T-helper 17 cell (primary cell): ENCODE data around the gene DIP2C. TPM values are rescaled to one million over a fixed set of nuclear protein-coding genes. Genes with fewer than 3 reads are reported as not detected.

Experiments used
- ATAC-seq: fragments of 150-1000 bp; cut with Tn5 transposase; 2 replicates; pipeline ENCODE4 v1.10.0; 2021; ENCODE audit warnings: mild to moderate bottlenecking, moderate library complexity
- DNase-seq, 3 donors: peaks; one replicate each; pipeline versions ENCODE4 v3.0.0 to v3.0.0-alpha.2; 2020 to 2021
- H3K9me3 ChIP-seq: one replicate; pipeline ENCODE4 v1.7.0; 2013; ENCODE audit warnings: low read length, mild to moderate bottlenecking; ENCODE audit not compliant: control insufficient read depth, poor library complexity, severe bottlenecking
- H3K27ac Mint-ChIP-seq: one replicate; pipeline ENCODE4 v1.8.0; 2022; ENCODE audit warnings: mild to moderate bottlenecking, moderate library complexity, mixed read lengths
- H3K27me3 Mint-ChIP-seq: one replicate; pipeline ENCODE4 v1.8.0; 2022; ENCODE audit warnings: mixed read lengths
- H3K36me3 Mint-ChIP-seq: one replicate; pipeline ENCODE4 v1.8.0; 2022; ENCODE audit warnings: low read depth, mixed read lengths
- H3K4me1 Mint-ChIP-seq: one replicate; pipeline ENCODE4 v1.8.0; 2022; ENCODE audit warnings: mild to moderate bottlenecking, mixed read lengths
- H3K4me3 Mint-ChIP-seq: one replicate; pipeline ENCODE4 v1.8.0; 2022; ENCODE audit warnings: mild to moderate bottlenecking, moderate library complexity, mixed read lengths
- total RNA-seq, 4 donors: library from RNA in 2 of 4; stranded (reverse) in 2 of 4; gene quantifications; one replicate each; pipeline ENCODE4 v1.2.3 and lab custom pipeline; 2022 to 2026

DIP2C gene
- total RNA-seq, 2 donors from 2014 or later = 4.1 to 6.0 TPM

- ATAC-seq = no peak
- Mint-ChIP-seq H3K27ac (no peak overlapping the region), H3K27me3 (no peaks in the 10 kb centered on the region), H3K4me1 (peaks cover 5% of the 10 kb centered on the region), H3K4me3 (no peak overlapping the region), H3K36me3 (peaks cover 5% of the 10 kb centered on the region)
- no peaks in the 10 kb centered on the region for H3K9me3 ChIP-seq
- DNase-seq = no peak
Measured at GRCh38 chr10:361203-362081, 328.0 kb downstream of the DIP2C start.

GRCh38 chr10:360653-361052, 328.8 kb downstream of the DIP2C start:
- no peak overlapping the region for H3K27ac Mint-ChIP-seq
- ATAC-seq (no peak), DNase-seq (no peak)
- no peak overlapping the region for H3K4me3 Mint-ChIP-seq
- H3K36me3 Mint-ChIP-seq = peaks cover 5% of the 10 kb centered on the region
- no peaks in the 10 kb centered on the region for H3K27me3 Mint-ChIP-seq
- H3K4me1 Mint-ChIP-seq = peaks cover 5% of the 10 kb centered on the region
- no peaks in the 10 kb centered on the region for H3K9me3 ChIP-seq

- Mint-ChIP-seq H3K27me3 (no peaks in the 10 kb centered on the region), H3K27ac (peak overlapping the region; percentile 21), H3K4me1 (peaks cover 5% of the 10 kb centered on the region), H3K36me3 (peaks cover 7% of the 10 kb centered on the region), H3K4me3 (no peak overlapping the region)
- no peaks in the 10 kb centered on the region for H3K9me3 ChIP-seq
- no peak for DNase-seq
- no peak for ATAC-seq
Measured at GRCh38 chr10:359762-360161, 329.7 kb downstream of the DIP2C start.

GRCh38 chr10:359093-359492, 330.4 kb downstream of the DIP2C start:
- DNase-seq = no peak
- no peak overlapping the region for H3K4me3 Mint-ChIP-seq
- no peak for ATAC-seq
- peaks cover 5% of the 10 kb centered on the region for H3K4me1 Mint-ChIP-seq
- H3K36me3 Mint-ChIP-seq = peaks cover 7% of the 10 kb centered on the region
- no peaks in the 10 kb centered on the region for H3K27me3 Mint-ChIP-seq
- H3K9me3 ChIP-seq = no peaks in the 10 kb centered on the region
- peak overlapping the region; percentile 21 for H3K27ac Mint-ChIP-seq

- Mint-ChIP-seq H3K27ac (peak overlapping the region; percentile 21), H3K36me3 (peaks cover 5% of the 10 kb centered on the region), H3K4me3 (no peak overlapping the region), H3K27me3 (no peaks in the 10 kb centered on the region), H3K4me1 (peaks cover 9% of the 10 kb centered on the region)
- H3K9me3 ChIP-seq = no peaks in the 10 kb centered on the region
- DNase-seq (no peak), ATAC-seq (no peak)
Measured at GRCh38 chr10:357201-357950, 332.1 kb downstream of the DIP2C start.

- peak overlapping the region; percentile 21 for H3K27ac Mint-ChIP-seq
- no peaks in the 10 kb centered on the region for H3K9me3 ChIP-seq
- no peaks in the 10 kb centered on the region for H3K27me3 Mint-ChIP-seq
- H3K4me1 Mint-ChIP-seq = peaks cover 6% of the 10 kb centered on the region
- H3K4me3 Mint-ChIP-seq = peak overlapping the region; percentile 15
- ATAC-seq = peak; percentile 72
- peaks cover 2% of the 10 kb centered on the region for H3K36me3 Mint-ChIP-seq
- DNase-seq = no peak
Measured at GRCh38 chr10:356452-356851, 333.0 kb downstream of the DIP2C start.

- Mint-ChIP-seq H3K4me1 (peaks cover 6% of the 10 kb centered on the region), H3K4me3 (no peak overlapping the region), H3K36me3 (peaks cover 2% of the 10 kb centered on the region), H3K27me3 (no peaks in the 10 kb centered on the region), H3K27ac (no peak overlapping the region)
- DNase-seq (no peak), ATAC-seq (no peak)
- no peaks in the 10 kb centered on the region for H3K9me3 ChIP-seq
Measured at GRCh38 chr10:354901-355617, 334.4 kb downstream of the DIP2C start.

GRCh38 chr10:352476-353235, 336.8 kb downstream of the DIP2C start:
- ATAC-seq (no peak), DNase-seq (no peak)
- no peaks in the 10 kb centered on the region for H3K27me3 Mint-ChIP-seq
- peaks cover 2% of the 10 kb centered on the region for H3K36me3 Mint-ChIP-seq
- H3K4me3 Mint-ChIP-seq = no peak overlapping the region
- peak overlapping the region; percentile 14 for H3K27ac Mint-ChIP-seq
- no peaks in the 10 kb centered on the region for H3K9me3 ChIP-seq
- H3K4me1 Mint-ChIP-seq = peaks cover 9% of the 10 kb centered on the region

GRCh38 chr10:351770-352334, 337.6 kb downstream of the DIP2C start:
- no peak overlapping the region for H3K4me3 Mint-ChIP-seq
- H3K27ac Mint-ChIP-seq = no peak overlapping the region
- DNase-seq (no peak), ATAC-seq (peak; percentile 73)
- no peaks in the 10 kb centered on the region for H3K9me3 ChIP-seq
- H3K27me3 Mint-ChIP-seq = no peaks in the 10 kb centered on the region
- H3K36me3 Mint-ChIP-seq = peaks cover 2% of the 10 kb centered on the region
- H3K4me1 Mint-ChIP-seq = peaks cover 8% of the 10 kb centered on the region

GRCh38 chr10:350981-351501, 338.4 kb downstream of the DIP2C start:
- ATAC-seq (no peak), DNase-seq (no peak)
- H3K27me3 Mint-ChIP-seq = no peaks in the 10 kb centered on the region
- peaks cover 2% of the 10 kb centered on the region for H3K36me3 Mint-ChIP-seq
- no peaks in the 10 kb centered on the region for H3K9me3 ChIP-seq
- no peak overlapping the region for H3K27ac Mint-ChIP-seq
- H3K4me3 Mint-ChIP-seq = no peak overlapping the region
- peaks cover 8% of the 10 kb centered on the region for H3K4me1 Mint-ChIP-seq

- Mint-ChIP-seq H3K27me3 (no peaks in the 10 kb centered on the region), H3K36me3 (no peaks in the 10 kb centered on the region), H3K27ac (no peak overlapping the region), H3K4me1 (peaks cover 8% of the 10 kb centered on the region), H3K4me3 (no peak overlapping the region)
- H3K9me3 ChIP-seq = no peaks in the 10 kb centered on the region
- DNase-seq = no peak
- ATAC-seq = no peak
Measured at GRCh38 chr10:349081-349480, 340.4 kb downstream of the DIP2C start.

- Mint-ChIP-seq H3K27ac (no peak overlapping the region), H3K27me3 (no peaks in the 10 kb centered on the region), H3K4me1 (peaks cover 8% of the 10 kb centered on the region), H3K36me3 (no peaks in the 10 kb centered on the region), H3K4me3 (no peak overlapping the region)
- DNase-seq = no peak
- ATAC-seq = no peak
- H3K9me3 ChIP-seq = no peaks in the 10 kb centered on the region
Measured at GRCh38 chr10:348456-348855, 341.0 kb downstream of the DIP2C start.
